Hepatocyte (in vitro differentiated cells): ENCODE measurements around the gene TTC34. TPM values are rescaled to one million over a fixed set of nuclear protein-coding genes. Genes with fewer than 3 reads are reported as not detected.

ENCODE experiments used
- DNase-seq: peaks from one replicate; pipeline ENCODE4 v3.0.0-alpha.2; 2016; ENCODE audit warnings: low spot score
- H2AFZ ChIP-seq: fragments of 200-600 bp; sonication (generic); 2 replicates; pipeline ENCODE4 v1.6.0; 2016; ENCODE audit warnings: antibody characterized with exemption, mild to moderate bottlenecking
- H3K27ac ChIP-seq: fragments of 200-600 bp; sonication (generic); 2 replicates; pipeline ENCODE4 v1.5.1; 2016; ENCODE audit warnings: mild to moderate bottlenecking
- H3K27me3 ChIP-seq: fragments of 200-600 bp; sonication (generic); 2 replicates; pipeline ENCODE4 v1.6.1; 2016
- H3K36me3 ChIP-seq: fragments of 200-600 bp; sonication (generic); replicated peaks from 2 replicates; pipeline ENCODE4 v1.5.1; 2016; ENCODE audit warnings: low read depth; ENCODE audit not compliant: insufficient read depth
- H3K4me1 ChIP-seq: fragments of 200-600 bp; sonication (generic); 2 replicates; pipeline ENCODE4 v1.5.1; 2016; ENCODE audit warnings: mild to moderate bottlenecking, moderate library complexity; ENCODE audit not compliant: insufficient read depth
- H3K4me2 ChIP-seq: fragments of 200-600 bp; sonication (generic); 2 replicates; pipeline ENCODE4 v1.6.0; 2016
- H3K4me3 ChIP-seq: fragments of 200-600 bp; sonication (generic); 2 replicates; pipeline ENCODE4 v1.5.1; 2016; ENCODE audit warnings: mild to moderate bottlenecking
- H3K79me2 ChIP-seq: fragments of 200-600 bp; sonication (generic); 2 replicates; pipeline ENCODE4 v1.6.0; 2017; ENCODE audit warnings: mild to moderate bottlenecking
- H3K9me2 ChIP-seq: fragments of 200-600 bp; sonication (generic); replicated peaks from 2 replicates; pipeline ENCODE4 v1.6.0; 2017; ENCODE audit warnings: mild to moderate bottlenecking; ENCODE audit not compliant: insufficient read depth
- H3K9me3 ChIP-seq: fragments of 200-600 bp; sonication (generic); 2 replicates; pipeline ENCODE4 v1.5.1; 2016; ENCODE audit warnings: low read depth, mild to moderate bottlenecking
- H4K20me1 ChIP-seq: fragments of 200-600 bp; sonication (generic); 2 replicates; pipeline ENCODE4 v1.6.0; 2016; ENCODE audit warnings: mild to moderate bottlenecking; ENCODE audit not compliant: insufficient read depth, poor library complexity, severe bottlenecking
- EZH2 ChIP-seq: fragments of 200-600 bp; sonication (generic); IDR thresholded peaks from 2 replicates; pipeline ENCODE4 v1.6.1; 2016; ENCODE audit warnings: antibody characterized with exemption, mild to moderate bottlenecking, borderline replicate concordance
- EZH2phosphoT487 ChIP-seq: fragments of 200-600 bp; sonication (generic); IDR thresholded peaks from one replicate; pipeline ENCODE4 v1.6.1; 2018; ENCODE audit warnings: antibody characterized with exemption, mild to moderate bottlenecking, low read depth, moderate library complexity; ENCODE audit not compliant: unreplicated experiment, severe bottlenecking
- WGBS: methylation state at CpG from one replicate; pipeline ENCODE4 v1.1.6; 2016; ENCODE audit warnings: low lambda C conversion rate; ENCODE audit errors: missing lambda C conversion rate; 5-methylcytosine and 5-hydroxymethylcytosine counted together
- polyA plus RNA-seq: library from polyadenylated mRNA; unstranded; fragments of >200 nt; fragmentation: Nextera tagmentation; extraction: Ambion mirVana; gene quantifications from 2 replicates; pipeline ENCODE4 v1.2.1, GENCODE V29; 2016
- total RNA-seq: library from RNA; depleted of rRNA; stranded (reverse); fragments of >200 nt; gene quantifications from 2 replicates; pipeline ENCODE4 v1.2.3, GENCODE V29; 2014
- TF ChIP-seq, protein P1 (sequence below): fragments of 200-600 bp; sonication (generic); IDR thresholded peaks from 2 replicates; pipeline ENCODE4 v1.5.1; 2016; ENCODE audit warnings: antibody characterized with exemption, mild to moderate bottlenecking; ENCODE audit not compliant: poor library complexity

The TTC34 gene
- total and polyA plus RNA-seq, 2 experiments from 2014 or later, result 0.13 to 0.33 TPM

DNA sequence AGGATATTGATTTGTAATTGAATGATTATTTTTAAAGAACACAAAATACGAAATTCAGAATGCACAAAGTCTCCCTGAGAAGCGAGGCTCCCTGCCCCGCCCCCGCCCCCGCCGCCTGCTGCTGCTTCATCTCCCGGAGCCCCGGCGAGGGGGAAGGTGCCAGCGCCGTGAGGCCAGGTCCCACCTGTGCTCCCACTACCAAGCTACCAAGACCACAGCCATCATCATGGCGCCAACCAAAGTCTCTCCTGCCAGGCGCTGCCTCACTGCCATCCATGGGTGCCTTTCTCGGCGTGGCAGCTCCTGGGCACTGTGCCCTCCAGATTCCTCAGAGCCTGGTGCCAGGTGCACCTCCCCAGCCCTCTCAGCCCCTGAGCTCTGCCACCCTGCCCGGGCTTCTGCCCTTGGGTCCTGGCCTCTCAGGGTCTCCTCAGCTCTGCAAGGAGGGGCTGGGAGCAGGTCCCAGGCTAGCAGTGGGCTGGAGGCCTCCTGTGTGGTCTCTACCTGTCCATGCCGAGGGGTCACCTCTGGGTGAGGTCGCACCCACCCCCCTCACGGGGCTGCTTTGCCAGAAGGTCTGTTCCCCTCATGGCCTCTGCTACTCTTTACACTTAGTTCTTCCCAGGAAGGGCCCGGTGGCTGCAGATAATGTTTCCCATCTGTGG, 29.4 kb upstream of the TTC34 start:
- H3K4me3 ChIP-seq, result no peak overlapping the region
- WGBS, result 75% methylated on average over 15 of the region's 20 CpGs
- no peaks in the 10 kb centered on the region for H3K79me2 ChIP-seq
- no peaks in the 10 kb centered on the region for H3K4me1 ChIP-seq
- no peaks in the 10 kb centered on the region for H3K9me3 ChIP-seq
- H3K4me2 ChIP-seq, result no peak overlapping the region
- no peak overlapping the region for H2AFZ ChIP-seq
- H3K27me3 ChIP-seq, result no peaks in the 10 kb centered on the region
- no peak for DNase-seq
- no peaks in the 10 kb centered on the region for H3K9me2 ChIP-seq
- TF ChIP-seq EZH2phosphoT487 (no peak), EZH2 (no peak)
- TF ChIP-seq, protein P1, sequence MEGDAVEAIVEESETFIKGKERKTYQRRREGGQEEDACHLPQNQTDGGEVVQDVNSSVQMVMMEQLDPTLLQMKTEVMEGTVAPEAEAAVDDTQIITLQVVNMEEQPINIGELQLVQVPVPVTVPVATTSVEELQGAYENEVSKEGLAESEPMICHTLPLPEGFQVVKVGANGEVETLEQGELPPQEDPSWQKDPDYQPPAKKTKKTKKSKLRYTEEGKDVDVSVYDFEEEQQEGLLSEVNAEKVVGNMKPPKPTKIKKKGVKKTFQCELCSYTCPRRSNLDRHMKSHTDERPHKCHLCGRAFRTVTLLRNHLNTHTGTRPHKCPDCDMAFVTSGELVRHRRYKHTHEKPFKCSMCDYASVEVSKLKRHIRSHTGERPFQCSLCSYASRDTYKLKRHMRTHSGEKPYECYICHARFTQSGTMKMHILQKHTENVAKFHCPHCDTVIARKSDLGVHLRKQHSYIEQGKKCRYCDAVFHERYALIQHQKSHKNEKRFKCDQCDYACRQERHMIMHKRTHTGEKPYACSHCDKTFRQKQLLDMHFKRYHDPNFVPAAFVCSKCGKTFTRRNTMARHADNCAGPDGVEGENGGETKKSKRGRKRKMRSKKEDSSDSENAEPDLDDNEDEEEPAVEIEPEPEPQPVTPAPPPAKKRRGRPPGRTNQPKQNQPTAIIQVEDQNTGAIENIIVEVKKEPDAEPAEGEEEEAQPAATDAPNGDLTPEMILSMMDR, result no peak
- no peak overlapping the region for H3K27ac ChIP-seq
- no peaks in the 10 kb centered on the region for H4K20me1 ChIP-seq
- H3K36me3 ChIP-seq, result no peaks in the 10 kb centered on the region

DNA sequence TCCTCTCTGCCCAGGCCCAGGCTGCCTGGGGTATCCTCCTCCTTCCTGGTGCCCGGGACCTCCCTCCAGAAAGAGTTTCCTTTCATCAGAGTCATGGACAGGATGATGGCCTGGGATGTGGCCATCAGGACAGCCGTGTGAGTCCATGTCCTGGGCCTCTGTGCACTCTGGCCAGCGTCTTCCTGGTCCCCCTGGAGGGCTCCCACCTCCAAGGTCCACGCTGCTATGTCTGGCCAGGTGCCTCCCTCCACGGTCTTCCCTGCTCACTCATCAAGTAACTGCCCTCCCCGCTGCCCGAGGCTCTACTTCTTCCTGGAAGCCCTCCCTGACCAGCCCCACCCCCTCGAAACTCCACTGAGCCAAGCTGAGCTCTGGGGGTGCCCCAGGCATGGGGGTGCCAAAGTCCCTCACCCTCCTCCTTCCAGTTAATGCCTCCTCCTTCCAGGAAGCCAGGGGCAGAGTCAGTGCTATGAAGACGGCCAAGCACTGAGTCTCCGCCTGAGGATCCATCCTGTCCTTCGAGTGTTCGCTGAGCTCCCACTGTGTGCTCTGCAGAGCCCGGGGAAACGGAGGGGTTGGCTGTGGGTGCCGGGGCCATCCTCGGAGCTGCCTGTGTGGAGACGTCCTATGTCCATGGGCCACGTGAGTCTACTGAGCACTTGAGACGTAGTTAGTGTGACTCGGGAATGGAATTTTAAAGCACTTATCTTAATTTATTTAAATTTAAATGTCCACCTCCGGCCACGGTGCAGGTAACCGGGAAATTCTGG, 28.5 kb upstream of the TTC34 start:
- WGBS, result 84% methylated on average over 22 of the region's 23 CpGs
- no peaks in the 10 kb centered on the region for H3K27me3 ChIP-seq
- no peaks in the 10 kb centered on the region for H3K9me3 ChIP-seq
- no peak for DNase-seq
- H3K79me2 ChIP-seq, result no peaks in the 10 kb centered on the region
- TF ChIP-seq EZH2, result no peak
- TF ChIP-seq EZH2phosphoT487, result no peak
- TF ChIP-seq, protein P1, result no peak
- H3K4me3 ChIP-seq, result no peak overlapping the region
- no peak overlapping the region for H3K27ac ChIP-seq
- no peak overlapping the region for H3K4me2 ChIP-seq
- no peaks in the 10 kb centered on the region for H4K20me1 ChIP-seq
- H3K36me3 ChIP-seq, result no peaks in the 10 kb centered on the region
- no peak overlapping the region for H2AFZ ChIP-seq
- H3K9me2 ChIP-seq, result no peaks in the 10 kb centered on the region
- H3K4me1 ChIP-seq, result no peaks in the 10 kb centered on the region

DNA sequence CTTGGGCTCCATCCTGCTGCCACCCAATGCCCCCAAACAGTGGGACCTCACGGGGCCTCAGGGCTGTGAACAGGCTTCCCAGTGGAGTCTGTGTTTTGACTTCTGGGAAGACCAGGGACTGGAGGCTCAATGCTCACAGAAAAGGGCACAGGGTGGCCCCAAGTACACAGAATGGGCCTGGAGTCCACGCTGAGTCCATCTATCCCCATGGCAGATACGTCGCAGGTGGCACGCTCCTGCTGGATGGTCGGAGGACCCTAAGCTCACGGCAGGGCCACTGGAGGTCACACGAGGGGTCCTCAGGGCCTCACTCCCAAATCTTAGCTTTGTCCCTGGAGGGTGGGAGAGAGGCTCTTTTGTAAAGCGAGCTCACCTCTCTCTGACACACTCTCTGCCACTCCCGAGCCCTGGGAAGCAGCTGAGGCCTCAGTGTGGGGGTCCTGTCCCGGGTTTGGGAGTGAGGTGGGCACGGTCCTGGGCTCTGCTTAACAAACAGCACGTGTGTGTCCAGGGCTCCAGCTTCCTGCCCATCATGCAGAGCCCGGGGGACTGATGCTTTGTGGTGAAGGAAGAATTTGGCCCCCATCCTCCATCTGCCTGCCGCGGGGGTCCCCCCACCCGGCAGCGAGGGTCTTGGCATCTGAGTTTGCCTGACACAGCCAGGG, 27.2 kb upstream of the TTC34 start:
- no peak overlapping the region for H2AFZ ChIP-seq
- WGBS, result 66% methylated on average over 18 of the region's 18 CpGs
- H3K4me1 ChIP-seq, result no peaks in the 10 kb centered on the region
- H3K9me3 ChIP-seq, result no peaks in the 10 kb centered on the region
- H3K36me3 ChIP-seq, result no peaks in the 10 kb centered on the region
- TF ChIP-seq EZH2, result no peak
- TF ChIP-seq, protein P1, result no peak
- no peak for TF ChIP-seq EZH2phosphoT487
- no peaks in the 10 kb centered on the region for H4K20me1 ChIP-seq
- no peaks in the 10 kb centered on the region for H3K9me2 ChIP-seq
- no peak overlapping the region for H3K27ac ChIP-seq
- H3K27me3 ChIP-seq, result no peaks in the 10 kb centered on the region
- H3K4me2 ChIP-seq, result no peak overlapping the region
- no peak for DNase-seq
- H3K79me2 ChIP-seq, result no peaks in the 10 kb centered on the region
- no peak overlapping the region for H3K4me3 ChIP-seq
